GF-D8 (cell line): ENCODE measurements around the gene CD36.
A peak's percentile ranks its signal among the peaks of the same experiment; 100 is the strongest.

Source experiments
- DNase-seq: peaks from one replicate; lab custom pipeline; 2025; lab: John Stamatoyannopoulos, UW

CD36 gene

DNA sequence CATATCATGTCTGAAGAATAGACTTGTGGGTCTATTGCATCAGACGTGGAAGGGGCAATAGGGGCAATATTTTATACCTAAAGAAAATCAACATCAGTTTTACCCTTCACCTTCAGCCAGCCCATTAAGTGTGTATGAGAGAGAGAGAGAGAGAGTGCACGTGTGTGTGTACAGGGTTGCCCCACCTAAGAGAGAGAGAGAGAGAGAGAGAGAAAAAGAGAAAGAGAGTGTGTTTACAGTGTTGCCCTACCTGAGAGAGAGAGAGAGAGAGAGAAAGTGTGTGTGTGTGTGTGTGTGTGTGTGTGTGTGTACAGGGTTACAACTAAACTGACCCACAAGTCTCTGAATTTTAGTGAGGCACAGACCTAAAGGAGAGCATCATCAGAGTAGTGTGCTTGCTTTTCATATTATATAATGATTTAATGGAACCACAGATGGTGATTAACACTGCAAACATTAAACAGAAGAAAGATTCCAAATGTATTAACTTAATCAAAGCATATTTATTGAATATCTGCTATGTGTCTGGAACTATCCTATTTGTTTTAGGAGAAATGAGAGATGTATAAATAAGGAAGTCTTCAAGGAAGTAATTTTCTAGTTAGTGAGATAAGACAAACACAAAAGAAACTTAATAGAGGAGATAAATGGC, 66.8 kb downstream of the CD36 start:
- no peak for DNase-seq

DNA sequence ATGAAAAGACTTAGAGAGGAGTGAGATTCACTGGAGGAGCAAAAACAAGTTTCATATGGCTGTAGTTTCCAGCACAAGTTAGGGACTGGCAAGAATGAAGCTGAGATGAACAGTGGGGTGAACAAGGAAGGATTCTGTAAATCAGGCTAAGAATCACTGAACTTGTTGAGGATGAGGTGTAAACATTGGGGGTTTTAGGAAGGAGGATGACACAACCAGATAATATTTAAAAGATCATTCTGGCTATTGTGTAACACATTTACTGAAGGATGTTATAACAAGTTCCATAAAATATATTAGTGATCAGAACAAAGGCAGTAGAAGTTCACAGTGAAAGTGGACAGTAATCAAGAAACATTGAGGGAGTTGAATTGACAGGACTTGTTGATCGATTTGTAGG, 68.9 kb downstream of the CD36 start:
- DNase-seq, result no peak

DNA sequence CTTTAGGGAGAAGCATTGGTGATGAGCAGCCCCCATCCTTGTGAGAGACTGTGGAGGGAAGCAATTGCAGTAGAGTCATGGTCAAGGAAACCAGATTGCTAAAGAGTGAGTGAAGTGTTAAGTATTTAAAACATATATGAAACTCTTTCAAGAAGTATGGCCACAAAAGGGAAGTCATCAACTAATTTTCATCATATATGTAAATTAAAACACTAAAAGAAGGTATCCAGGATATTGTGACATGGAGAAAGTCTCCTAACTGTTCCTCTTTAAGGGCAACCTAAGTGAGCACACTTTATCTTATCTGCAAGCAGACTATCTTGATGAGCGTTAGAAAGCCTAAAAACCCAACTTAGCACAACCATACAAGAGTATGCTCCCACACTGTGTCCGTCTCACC, 69.7 kb downstream of the CD36 start:
- peak; percentile 77 for DNase-seq

DNA sequence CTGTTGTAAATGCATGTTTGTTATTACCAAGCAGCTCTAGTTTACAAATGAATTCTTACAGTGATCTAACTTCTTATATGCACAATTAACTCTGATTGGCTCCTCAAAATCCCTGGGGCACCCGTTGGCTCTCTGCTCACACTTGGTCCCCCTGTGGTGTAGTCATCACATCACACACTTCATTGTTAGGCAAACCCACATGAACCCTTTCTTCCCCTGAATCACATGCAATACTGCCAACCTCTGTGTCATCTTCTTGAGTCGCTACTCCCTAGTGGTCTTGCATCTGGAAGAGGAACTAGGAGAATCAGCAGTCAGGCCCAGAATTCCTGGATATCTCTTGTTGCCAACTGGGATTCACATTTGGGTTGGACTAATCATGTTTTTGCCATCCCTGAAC, 73.1 kb downstream of the CD36 start:
- DNase-seq, result no peak

DNA sequence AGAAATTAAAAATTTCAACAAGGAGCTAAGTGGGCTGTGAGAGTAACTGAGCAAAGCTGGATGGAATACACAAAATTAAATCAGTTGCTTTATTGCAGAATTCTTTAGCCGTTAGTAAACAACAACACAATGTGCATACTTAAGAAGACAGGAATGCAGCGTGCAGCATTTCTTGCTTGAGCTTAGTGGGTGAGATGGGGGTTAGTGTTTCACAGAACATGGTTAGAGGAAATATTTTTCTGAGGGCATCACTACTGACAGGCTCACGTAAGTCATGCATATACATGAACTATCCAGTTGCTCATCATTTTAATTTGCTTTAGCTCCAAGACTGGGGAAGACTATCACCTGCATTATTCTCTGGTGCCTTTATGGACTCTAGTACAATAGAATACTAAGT, 80.8 kb downstream of the CD36 start:
- no peak for DNase-seq

DNA sequence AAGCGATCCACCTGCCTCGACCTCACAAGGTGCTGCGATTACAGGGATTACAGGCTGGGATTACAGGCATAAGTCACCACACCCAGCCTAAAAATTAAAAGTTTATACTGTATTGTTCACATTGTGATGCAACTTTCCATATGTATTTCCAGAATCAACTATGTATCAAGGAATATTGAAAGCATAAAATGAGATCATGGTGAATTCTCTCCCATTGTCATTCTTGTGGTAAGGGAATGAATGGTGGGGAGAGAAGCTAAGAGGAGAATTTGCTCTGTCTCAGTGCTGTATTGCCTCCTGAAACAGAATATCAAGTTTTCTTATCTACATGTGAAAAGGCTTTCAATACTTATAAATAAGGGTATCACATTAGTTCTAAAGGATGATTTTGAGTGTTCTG, 81.7 kb downstream of the CD36 start:
- no peak for DNase-seq

DNA sequence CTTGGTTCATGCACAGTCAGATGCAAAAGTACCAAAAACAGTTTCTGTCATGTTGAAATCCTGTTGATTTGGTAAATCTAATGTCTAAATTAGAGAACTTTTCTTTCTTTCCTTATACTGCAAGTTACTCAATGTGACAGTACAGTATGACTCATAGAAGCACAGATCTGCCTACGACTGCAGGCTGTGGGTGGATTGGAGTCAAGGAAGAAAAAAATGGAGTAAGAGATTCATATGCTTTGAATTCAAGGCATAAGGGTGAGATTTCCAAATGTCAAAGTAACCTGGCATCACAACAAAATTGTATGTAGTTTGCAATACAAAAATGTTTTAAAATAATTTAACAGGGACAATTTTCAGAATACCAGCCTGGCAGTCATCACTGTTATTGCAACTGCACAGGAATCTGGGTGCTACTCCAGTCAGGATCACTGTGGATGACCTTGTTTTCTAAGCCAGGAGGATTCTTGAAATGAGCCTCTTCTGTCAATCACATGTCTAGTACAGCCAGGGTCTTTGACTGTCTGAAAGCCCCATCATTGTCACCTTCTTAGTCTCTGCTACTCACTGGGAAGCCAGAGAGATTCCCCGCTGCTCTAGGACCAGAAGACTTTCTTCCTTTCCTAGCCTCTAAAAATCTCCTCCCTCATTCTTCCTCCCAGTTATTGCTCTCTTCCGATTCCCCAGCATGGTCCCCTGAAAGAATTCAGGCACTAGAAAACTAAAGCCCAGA, 83.6 kb downstream of the CD36 start:
- DNase-seq, result no peak

DNA sequence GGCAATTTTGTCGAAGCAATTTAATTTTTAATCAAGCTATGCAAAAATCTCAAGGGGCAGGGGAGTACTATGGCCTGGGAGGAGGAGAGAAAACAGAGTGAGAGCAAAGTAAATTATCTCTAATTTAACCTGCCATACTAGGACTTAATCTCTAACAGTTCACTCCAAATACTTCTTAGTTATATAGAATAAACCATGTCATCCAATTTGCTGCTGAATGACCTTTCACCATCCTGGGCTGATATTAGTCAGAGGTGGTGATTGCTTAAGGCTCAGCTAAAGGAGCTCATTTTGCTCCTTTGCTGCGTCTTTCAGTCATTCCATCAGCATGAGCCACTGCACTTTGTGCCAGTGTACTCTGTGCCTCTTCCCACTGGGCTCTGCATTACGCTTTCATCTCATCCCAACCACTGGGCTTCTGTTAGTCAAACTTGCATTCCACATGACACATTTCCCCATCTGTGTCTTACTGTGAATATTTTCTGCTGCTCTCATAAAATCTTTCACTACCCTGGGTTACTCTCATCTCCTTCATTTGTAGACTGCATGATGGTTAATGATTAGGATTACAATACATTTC, 84.3 kb downstream of the CD36 start:
- no peak for DNase-seq

DNA sequence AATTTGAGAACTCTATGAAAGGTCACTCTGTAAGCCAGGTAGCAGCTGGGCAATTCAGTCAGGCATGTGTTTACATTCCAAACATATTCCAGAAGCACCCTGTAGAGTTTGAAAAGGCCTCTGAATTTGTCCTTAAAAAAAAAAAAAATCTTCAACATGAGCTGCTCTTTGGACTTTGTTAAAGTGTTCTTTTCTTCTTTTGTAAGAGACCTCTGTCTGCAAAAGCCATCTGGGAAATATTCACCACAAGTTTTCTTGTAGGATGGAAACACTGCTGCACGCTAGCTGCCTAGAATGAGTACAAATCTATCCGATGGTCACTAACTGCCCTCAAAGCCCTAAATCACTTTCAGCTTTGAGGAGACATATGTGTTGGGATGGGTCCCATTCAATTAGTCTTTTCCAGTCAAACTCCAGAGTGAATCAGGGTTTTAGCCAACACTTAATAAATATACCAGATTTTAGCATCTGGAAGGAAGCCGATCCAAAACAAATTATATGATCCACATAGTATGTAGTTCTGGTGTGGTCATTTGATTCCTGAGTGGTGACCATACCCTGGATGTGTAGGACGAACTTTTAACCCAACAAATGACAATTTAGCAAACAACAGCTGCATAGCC, 85.9 kb downstream of the CD36 start:
- DNase-seq, result no peak

DNA sequence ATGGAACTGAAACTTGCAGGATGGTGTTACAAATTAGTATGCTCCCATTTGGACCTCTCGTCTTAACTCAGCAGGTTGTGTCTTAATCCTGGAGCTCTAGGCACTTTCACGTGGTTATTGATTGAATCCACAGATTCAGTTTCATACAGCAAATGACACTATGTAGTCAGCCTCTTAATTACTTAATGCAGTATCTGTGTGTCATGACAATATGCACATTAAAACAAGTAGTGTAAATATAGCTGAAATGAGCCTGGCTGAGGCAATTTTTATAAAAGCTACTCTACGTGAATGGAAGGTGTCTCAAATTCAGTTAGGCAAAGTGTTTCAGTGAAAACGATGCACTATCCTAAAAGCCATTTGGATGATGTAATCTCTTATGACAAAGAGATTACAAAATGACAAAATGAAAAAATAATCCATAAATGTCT, 86.8 kb downstream of the CD36 start:
- no peak for DNase-seq
